H9 (cell line): ENCODE data around the gene ZNF560. TPM values are rescaled to one million over a fixed set of nuclear protein-coding genes. Genes with fewer than 3 reads are reported as not detected.

Experiments used
- DNase-seq: peaks from one replicate; pipeline ENCODE4 v3.0.0-alpha.2; 2017
- H2AFZ ChIP-seq: one replicate; pipeline ENCODE4 v1.6.1; 2013; ENCODE audit warnings: mild to moderate bottlenecking, low read length, control low read depth, moderate library complexity
- H2AK5ac ChIP-seq: 2 replicates; pipeline ENCODE4 v1.6.1; 2013; ENCODE audit warnings: low read length, control low read depth, mixed read lengths; ENCODE audit not compliant: insufficient read length
- H2BK120ac ChIP-seq: one replicate; pipeline ENCODE4 v1.6.1; 2013; ENCODE audit warnings: low read depth, mild to moderate bottlenecking, low read length, control low read depth, inconsistent platforms; ENCODE audit not compliant: poor library complexity, severe bottlenecking
- H2BK12ac ChIP-seq: 2 replicates; pipeline ENCODE4 v1.6.1; 2013; ENCODE audit warnings: low read length, control low read depth, mixed read lengths, low read depth; ENCODE audit not compliant: insufficient read length
- H2BK15ac ChIP-seq: 2 replicates; pipeline ENCODE4 v1.6.1; 2013; ENCODE audit warnings: low read depth, low read length, control low read depth
- H2BK20ac ChIP-seq: one replicate; pipeline ENCODE4 v1.6.1; 2013; ENCODE audit warnings: low read depth, mild to moderate bottlenecking, low read length, control low read depth, inconsistent platforms; ENCODE audit not compliant: poor library complexity, severe bottlenecking
- H2BK5ac ChIP-seq: 2 replicates; pipeline ENCODE4 v1.6.1; 2013; ENCODE audit warnings: low read length, control low read depth, mixed read lengths; ENCODE audit not compliant: insufficient read length
- H3K14ac ChIP-seq: 2 replicates; pipeline ENCODE4 v1.6.1; 2013; ENCODE audit warnings: low read length, control low read depth; ENCODE audit not compliant: insufficient read depth
- H3K18ac ChIP-seq: 2 replicates; pipeline ENCODE4 v1.6.1; 2013; ENCODE audit warnings: low read depth, mild to moderate bottlenecking, mixed read lengths, low read length, control low read depth; ENCODE audit not compliant: insufficient read length
- H3K23ac ChIP-seq: 2 replicates; pipeline ENCODE4 v1.6.1; 2013; ENCODE audit warnings: low read length, control low read depth, mixed read lengths, low read depth; ENCODE audit not compliant: insufficient read length
- H3K23me2 ChIP-seq: 2 replicates; pipeline ENCODE4 v1.6.1; 2013; ENCODE audit warnings: low read depth, mild to moderate bottlenecking, mixed read lengths, low read length, control low read depth; ENCODE audit not compliant: insufficient read length, poor library complexity, severe bottlenecking
- H3K27ac ChIP-seq: 2 replicates; pipeline ENCODE4 v1.5.1; 2013; ENCODE audit warnings: low read length, control low read depth, mixed read lengths, low read depth; ENCODE audit not compliant: insufficient read length
- H3K27me3 ChIP-seq: 2 replicates; pipeline ENCODE4 v1.6.1; 2013; ENCODE audit warnings: low read length, control low read depth, inconsistent platforms; ENCODE audit not compliant: insufficient read depth
- H3K4ac ChIP-seq: 2 replicates; pipeline ENCODE4 v1.6.1; 2013; ENCODE audit warnings: low read depth, mild to moderate bottlenecking, control low read depth, inconsistent platforms, low read length, moderate library complexity
- H3K4me1 ChIP-seq: 2 replicates; pipeline ENCODE4 v1.6.1; 2013; ENCODE audit warnings: low read length, control low read depth, inconsistent platforms; ENCODE audit not compliant: insufficient read depth
- H3K4me2 ChIP-seq: 2 replicates; pipeline ENCODE4 v1.6.1; 2013; ENCODE audit warnings: low read length, control low read depth, mixed read lengths; ENCODE audit not compliant: insufficient read length, insufficient read depth
- H3K56ac ChIP-seq: 2 replicates; pipeline ENCODE4 v1.6.1; 2013; ENCODE audit warnings: low read depth, mild to moderate bottlenecking, mixed read lengths, low read length, control low read depth; ENCODE audit not compliant: insufficient read length
- H3K79me1 ChIP-seq: 2 replicates; pipeline ENCODE4 v1.6.1; 2013; ENCODE audit warnings: low read depth, mild to moderate bottlenecking, moderate library complexity, low read length, control low read depth, inconsistent platforms; ENCODE audit not compliant: insufficient read depth, poor library complexity, severe bottlenecking
- H3K79me2 ChIP-seq: 2 replicates; pipeline ENCODE4 v1.6.1; 2013; ENCODE audit warnings: low read length, control low read depth, inconsistent platforms; ENCODE audit not compliant: insufficient read depth
- H3K9ac ChIP-seq: 2 replicates; pipeline ENCODE4 v1.6.1; 2013; ENCODE audit warnings: low read length, control low read depth, mixed read lengths; ENCODE audit not compliant: insufficient read length; ENCODE audit errors: extremely low read depth
- H3K9me3 ChIP-seq: one replicate; pipeline ENCODE4 v1.6.1; 2013; ENCODE audit warnings: low read depth, low read length, inconsistent platforms; ENCODE audit not compliant: control insufficient read depth
- H3T11ph ChIP-seq: one replicate; pipeline ENCODE4 v1.6.1; 2013; ENCODE audit warnings: mild to moderate bottlenecking, low read length, control low read depth, inconsistent platforms
- H4K20me1 ChIP-seq: one replicate; pipeline ENCODE4 v1.6.1; 2013; ENCODE audit not compliant: control insufficient read depth, insufficient read length, insufficient read depth
- H4K5ac ChIP-seq: 2 replicates; pipeline ENCODE4 v1.6.1; 2013; ENCODE audit warnings: low read depth, mild to moderate bottlenecking, mixed read lengths, low read length, control low read depth; ENCODE audit not compliant: insufficient read length
- H4K8ac ChIP-seq: replicated peaks from 2 replicates; pipeline ENCODE4 v1.6.1; 2013; ENCODE audit warnings: low read length, control low read depth, mixed read lengths, low read depth; ENCODE audit not compliant: insufficient read length
- H4K91ac ChIP-seq: 2 replicates; pipeline ENCODE4 v1.6.1; 2013; ENCODE audit warnings: low read depth, mild to moderate bottlenecking, moderate library complexity, mixed read lengths, low read length, control low read depth; ENCODE audit not compliant: insufficient read length
- H3K27ac Mint-ChIP-seq, 3 experiments: 2 replicates in 2 of 3; 3 replicates in 1 of 3; pipeline ENCODE4 v1.8.0; 2020 to 2021; ENCODE audit warnings: mixed read lengths in 3 of 3, mild to moderate bottlenecking in 1 of 3, moderate library complexity in 1 of 3
- H3K27me3 Mint-ChIP-seq: 2 replicates; pipeline ENCODE4 v1.8.0; 2021; ENCODE audit warnings: low read depth, mild to moderate bottlenecking, moderate library complexity, mixed read lengths
- H3K36me3 Mint-ChIP-seq, 3 experiments: 2 replicates in 2 of 3; 3 replicates in 1 of 3; pipeline ENCODE4 v1.8.0; 2020 to 2021; ENCODE audit warnings: low read depth in 3 of 3, mixed read lengths in 3 of 3; ENCODE audit not compliant: insufficient read depth in 1 of 3
- H3K4me1 Mint-ChIP-seq, 2 experiments: 2 replicates each; pipeline ENCODE4 v1.8.0; 2020; ENCODE audit warnings: mixed read lengths in 2 of 2
- H3K4me3 Mint-ChIP-seq, 2 experiments: 2 replicates in 1 of 2; 3 replicates in 1 of 2; pipeline ENCODE4 v1.8.0; 2020 to 2021; ENCODE audit warnings: mild to moderate bottlenecking in 2 of 2, mixed read lengths in 2 of 2, moderate library complexity in 1 of 2
- H3K9me3 Mint-ChIP-seq, 2 experiments: 2 replicates in 1 of 2; 3 replicates in 1 of 2; pipeline ENCODE4 v1.8.0; 2020; ENCODE audit warnings: mild to moderate bottlenecking in 2 of 2, mixed read lengths in 2 of 2, moderate library complexity in 1 of 2
- WGBS: extraction: QIAGEN DNeasy Blood & Tissue Kit; methylation state at CpG from one replicate; pipeline ENCODE4 v1.1.7; 2013; ENCODE audit warnings: missing lambda C conversion rate, low lambda C conversion rate, mixed read lengths; ENCODE audit not compliant: insufficient read length; ENCODE audit errors: extremely low coverage; 5-methylcytosine and 5-hydroxymethylcytosine counted together
- total RNA-seq: library from RNA; stranded (reverse); gene quantifications from 2 replicates; pipeline ENCODE4 v1.2.1, GENCODE V29; 2021
- TF ChIP-seq, protein P1 (sequence below): fragments of 200-600 bp; sonication (generic); conservative IDR thresholded peaks from 3 replicates; pipeline ENCODE4 v1.8.0; 2021; ENCODE audit warnings: antibody characterized with exemption, mild to moderate bottlenecking

The ZNF560 gene
- total RNA-seq, 1 experiment from 2014 or later, result not detected

DNA sequence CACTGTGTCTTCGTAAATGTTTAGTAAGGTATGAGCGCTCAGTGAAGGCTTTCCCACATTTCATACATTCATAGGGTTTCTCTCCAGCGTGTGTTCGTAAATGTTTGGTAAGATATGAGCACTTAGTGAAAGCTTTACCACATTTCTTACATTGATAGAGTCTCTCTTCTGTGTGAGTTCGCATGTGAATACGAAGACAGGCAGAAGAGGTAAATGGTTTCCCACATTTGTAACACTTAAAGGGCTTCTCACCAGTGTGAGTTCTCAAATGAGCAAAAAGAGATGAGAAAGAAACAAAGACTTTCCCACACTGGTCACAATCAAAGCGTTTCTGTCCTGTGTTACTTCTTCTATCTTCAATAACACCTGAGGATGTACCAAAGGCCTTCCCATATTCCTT is 31.3 kb downstream of the ZNF560 start:
- Mint-ChIP-seq H3K9me3 (peaks cover 95 to 98% of the 10 kb centered on the region in 2 experiments), H3K36me3 (peaks cover 5 to 15% (median 7%) of the 10 kb centered on the region in 3 experiments; a peak in 6 of 7 replicates), H3K27me3 (0 out of 2 replicates have a peak, but pooled peaks cover 1% of the 10 kb centered on the region), H3K27ac (no peak overlapping the region), H3K4me1 (no peaks in the 10 kb centered on the region), H3K4me3 (no peak overlapping the region)
- Histone ChIP-seq H2BK20ac (no peak overlapping the region), H3K56ac (no peak overlapping the region), H2AFZ (no peak overlapping the region), H4K5ac (no peak overlapping the region), H3K9me3 (peaks cover 86% of the 10 kb centered on the region), H2BK15ac (no peak overlapping the region), H3K79me1 (no peaks in the 10 kb centered on the region), H2AK5ac (no peak overlapping the region), H3K27ac (no peak overlapping the region), H3K4me2 (no peak overlapping the region), H4K8ac (no peak overlapping the region), H4K91ac (no peak overlapping the region), H3K23me2 (no peaks in the 10 kb centered on the region), H3K14ac (no peak overlapping the region), H3K9ac (no peak overlapping the region), H2BK5ac (no peak overlapping the region), H3T11ph (no peak overlapping the region), H3K4me1 (no peaks in the 10 kb centered on the region), H3K79me2 (no peaks in the 10 kb centered on the region; the same call in 1 of the 2 replicates), H2BK120ac (no peak overlapping the region), H2BK12ac (no peak overlapping the region), H4K20me1 (no peaks in the 10 kb centered on the region), H3K27me3 (no peaks in the 10 kb centered on the region), H3K4ac (no peak overlapping the region), H3K18ac (no peak overlapping the region), H3K23ac (no peak overlapping the region)
- DNase-seq, result no peak
- WGBS, result no CpG with 5 or more reads among the region's 7 CpGs
- TF ChIP-seq, protein P1, sequence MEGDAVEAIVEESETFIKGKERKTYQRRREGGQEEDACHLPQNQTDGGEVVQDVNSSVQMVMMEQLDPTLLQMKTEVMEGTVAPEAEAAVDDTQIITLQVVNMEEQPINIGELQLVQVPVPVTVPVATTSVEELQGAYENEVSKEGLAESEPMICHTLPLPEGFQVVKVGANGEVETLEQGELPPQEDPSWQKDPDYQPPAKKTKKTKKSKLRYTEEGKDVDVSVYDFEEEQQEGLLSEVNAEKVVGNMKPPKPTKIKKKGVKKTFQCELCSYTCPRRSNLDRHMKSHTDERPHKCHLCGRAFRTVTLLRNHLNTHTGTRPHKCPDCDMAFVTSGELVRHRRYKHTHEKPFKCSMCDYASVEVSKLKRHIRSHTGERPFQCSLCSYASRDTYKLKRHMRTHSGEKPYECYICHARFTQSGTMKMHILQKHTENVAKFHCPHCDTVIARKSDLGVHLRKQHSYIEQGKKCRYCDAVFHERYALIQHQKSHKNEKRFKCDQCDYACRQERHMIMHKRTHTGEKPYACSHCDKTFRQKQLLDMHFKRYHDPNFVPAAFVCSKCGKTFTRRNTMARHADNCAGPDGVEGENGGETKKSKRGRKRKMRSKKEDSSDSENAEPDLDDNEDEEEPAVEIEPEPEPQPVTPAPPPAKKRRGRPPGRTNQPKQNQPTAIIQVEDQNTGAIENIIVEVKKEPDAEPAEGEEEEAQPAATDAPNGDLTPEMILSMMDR, result no peak
